Spleen (tissue), 11 donors: ENCODE measurements around the gene CHURC1. TPM values are rescaled to one million over a fixed set of nuclear protein-coding genes. Genes with fewer than 3 reads are reported as not detected.

Source experiments
- DNase-seq: peaks from one replicate; pipeline ENCODE4 v3.0.0-alpha.2; 2020
- H3K27ac ChIP-seq, 8 donors: fragments of 200-600 bp; sonication (generic) in 7 of 8; 1 replicate in 4 of 8; 2 replicates in 4 of 8; pipeline versions ENCODE4 v1.5.0 to v1.8.0; 2016 to 2021; ENCODE audit warnings: inconsistent platforms in 4 of 8, mild to moderate bottlenecking in 4 of 8, moderate library complexity in 1 of 8
- H3K27me3 ChIP-seq, 7 donors: fragments of 200-600 bp; sonication (generic) in 6 of 7; replicated peaks in 1 of 7; 1 replicate in 4 of 7; 2 replicates in 3 of 7; pipeline versions ENCODE4 v1.5.0 to v1.8.0; 2016 to 2021; ENCODE audit warnings: inconsistent platforms in 3 of 7, mild to moderate bottlenecking in 1 of 7
- H3K36me3 ChIP-seq, 6 donors: fragments of 200-600 bp; sonication (generic) in 5 of 6; 1 replicate in 4 of 6; 2 replicates in 2 of 6; pipeline versions ENCODE4 v1.5.0 to v1.8.0; 2016 to 2021; ENCODE audit warnings: inconsistent platforms in 2 of 6
- H3K4me1 ChIP-seq, 6 donors: fragments of 200-600 bp; sonication (generic) in 5 of 6; 1 replicate in 3 of 6; 2 replicates in 3 of 6; pipeline versions ENCODE4 v1.5.0 to v1.8.0; 2016 to 2021; ENCODE audit warnings: inconsistent platforms in 3 of 6
- H3K4me3 ChIP-seq, 8 donors: fragments of 200-600 bp; sonication (generic) in 7 of 8; 1 replicate in 4 of 8; 2 replicates in 4 of 8; pipeline versions ENCODE4 v1.5.0 to v1.8.0; 2016 to 2021; ENCODE audit warnings: inconsistent platforms in 4 of 8, mild to moderate bottlenecking in 4 of 8, moderate library complexity in 2 of 8
- H3K9me3 ChIP-seq, 8 donors: fragments of 200-600 bp; sonication (generic) in 7 of 8; 1 replicate in 4 of 8; 2 replicates in 4 of 8; pipeline versions ENCODE4 v1.5.0 to v1.8.0; 2016 to 2021; ENCODE audit warnings: inconsistent platforms in 4 of 8
- CTCF ChIP-seq, 11 experiments: fragments of 200-600 bp in 7 of 11; fragments of 450-650 bp in 4 of 11; sonication (generic) in 4 of 11; IDR thresholded peaks in 8 of 11; conservative IDR thresholded peaks in 3 of 11; 1 replicate in 7 of 11; 2 replicates in 4 of 11; pipeline versions ENCODE4 v1.4.0 to v1.8.0; 2016 to 2021; ENCODE audit warnings: antibody characterized with exemption in 11 of 11, inconsistent platforms in 4 of 11, mild to moderate bottlenecking in 1 of 11
- POLR2A ChIP-seq, 3 donors: fragments of 450-650 bp; IDR thresholded peaks; one replicate each; pipeline ENCODE4 v1.5.1; 2017; ENCODE audit warnings: antibody characterized with exemption in 3 of 3, mild to moderate bottlenecking in 1 of 3
- POLR2AphosphoS5 ChIP-seq, 3 donors: sonication (generic); formaldehyde crosslinking; IDR thresholded peaks; one replicate each; pipeline ENCODE4 v1.5.1; 2017; ENCODE audit warnings: antibody characterized with exemption in 3 of 3
- WGBS, 5 donors: extraction: QIAGEN DNeasy Blood & Tissue Kit in 3 of 5; methylation state at CpG; one replicate each; pipeline versions ENCODE4 v1.1.5 to v1.1.7; 2013 to 2018; 5-methylcytosine and 5-hydroxymethylcytosine counted together
- intact Hi-C: fragments of 100-400 bp; cut with DNase I; formaldehyde crosslinking; loops from one replicate; pipeline ENCODE4 v1.15.0; 2023; ENCODE audit warnings: low total_unique reads
- polyA plus RNA-seq, 3 donors: library from polyadenylated mRNA; stranded (reverse); fragments of 200-250 nt; gene quantifications; one replicate each; pipeline ENCODE4 v1.2.1, GENCODE V29; 2013
- total RNA-seq, 7 donors: library from RNA; depleted of rRNA in 3 of 7; stranded (reverse); fragments of >200 nt in 3 of 7; fragmentation: NEBNext Ultra II Directional in 4 of 7; extraction: Animal tissue kit (Norgen Biotek cat#: 25700) in 4 of 7; gene quantifications; one replicate each; pipeline versions ENCODE4 v1.1.0 to v1.2.1, GENCODE V29; 2016 to 2021
- donor health status: healthy with polysubstance abuse.
- donor health status: DM: no; HTN: no; CAD: no; lungs with moderate emphysema.
- donor health status: DM: no; HTN: no; CAD: no.
- donor health status: Bipolar disorder and iron deficiency.
- donor health status: healthy.
- donor health status: DM: no; HTN: no; CAD: no.
- donor health status: DM: yes; HTN: yes; CAD: no.

CHURC1 gene
- total and polyA plus RNA-seq, 10 donors: 34.0 to 135 (median 64.2) TPM

GRCh38 chr14:64954491-64955240 lies 40.4 kb downstream of the CHURC1 start:
- H3K36me3 ChIP-seq: peaks cover 0 to 40% (median 0%) of the 10 kb centered on the region in 6 donors
- intact Hi-C loops: no loop called here
- no peaks in the 10 kb centered on the region for H3K27me3 ChIP-seq
- H3K4me1 ChIP-seq: peaks cover 0 to 14% (median 2%) of the 10 kb centered on the region in 6 donors
- DNase-seq: no peak
- no peak overlapping the region for H3K27ac ChIP-seq
- 83 to 94% (median 91%) methylated on average over 9 of the region's 9 CpGs for WGBS, 5 donors
- no peaks in the 10 kb centered on the region for H3K9me3 ChIP-seq
- H3K4me3 ChIP-seq: no peak overlapping the region
- TF ChIP-seq POLR2A (IDR thresholded peaks at IDR 0.05) (no peak), POLR2AphosphoS5 (IDR thresholded peaks at IDR 0.05) (no peak), CTCF (IDR thresholded peaks at IDR 0.05 in 8 of 11, conservative IDR thresholded peaks at IDR 0.05 in 3 of 11) (no peak)

- intact Hi-C loops: no loop called here
- TF ChIP-seq CTCF (IDR thresholded peaks at IDR 0.05 in 8 of 11, conservative IDR thresholded peaks at IDR 0.05 in 3 of 11) (no peak), POLR2AphosphoS5 (IDR thresholded peaks at IDR 0.05) (no peak), POLR2A (IDR thresholded peaks at IDR 0.05) (no peak)
- Histone ChIP-seq H3K36me3 (peaks cover 0 to 34% (median 0%) of the 10 kb centered on the region in 6 donors), H3K9me3 (no peaks in the 10 kb centered on the region), H3K27me3 (no peaks in the 10 kb centered on the region), H3K4me1 (peaks cover 0 to 14% (median 2%) of the 10 kb centered on the region in 6 donors), H3K4me3 (no peak overlapping the region), H3K27ac (no peak overlapping the region)
- no peak for DNase-seq
- WGBS, 5 donors: 88 to 94% (median 89%) methylated on average over 6 of the region's 6 CpGs
These were observed 41.0 kb downstream of the CHURC1 start for GRCh38 chr14:64955297-64955696.

- DNase-seq: no peak
- Histone ChIP-seq H3K27me3 (no peaks in the 10 kb centered on the region), H3K4me1 (peaks cover 0 to 12% (median 2%) of the 10 kb centered on the region in 6 donors), H3K36me3 (peaks cover 0 to 23% (median 0%) of the 10 kb centered on the region in 6 donors), H3K9me3 (no peaks in the 10 kb centered on the region), H3K27ac (no peak overlapping the region), H3K4me3 (no peak overlapping the region)
- WGBS, 5 donors: 86 to 96% (median 95%) methylated on average over 8 of the region's 8 CpGs
- intact Hi-C loops: no loop called here
- TF ChIP-seq CTCF (IDR thresholded peaks at IDR 0.05 in 8 of 11, conservative IDR thresholded peaks at IDR 0.05 in 3 of 11) (no peak), POLR2A (IDR thresholded peaks at IDR 0.05) (no peak), POLR2AphosphoS5 (IDR thresholded peaks at IDR 0.05) (no peak)
These were observed 42.6 kb downstream of the CHURC1 start for GRCh38 chr14:64956697-64957406.

- Histone ChIP-seq H3K4me3 (no peak overlapping the region), H3K36me3 (peaks cover 0 to 23% (median 0%) of the 10 kb centered on the region in 6 donors), H3K27ac (no peak overlapping the region), H3K27me3 (no peaks in the 10 kb centered on the region), H3K9me3 (no peaks in the 10 kb centered on the region), H3K4me1 (no peaks in the 10 kb centered on the region)
- DNase-seq: no peak
- no peak for TF ChIP-seq CTCF (IDR thresholded peaks at IDR 0.05 in 8 of 11, conservative IDR thresholded peaks at IDR 0.05 in 3 of 11)
- no peak for TF ChIP-seq POLR2AphosphoS5 (IDR thresholded peaks at IDR 0.05)
- no peak for TF ChIP-seq POLR2A (IDR thresholded peaks at IDR 0.05)
- intact Hi-C loops: no loop called here
- 86 to 97% (median 92%) methylated on average over 2 of the region's 2 CpGs for WGBS, 5 donors
These were observed 43.9 kb downstream of the CHURC1 start for GRCh38 chr14:64958201-64958600.
